GM18870 (cell line): Measurements from ENCODE around the gene PIAS3.
"Not testable (repeated sequence)": the region's sequence is repeated elsewhere in the genome, so short reads cannot be mapped to it uniquely, and the experiment has no call there.

ENCODE experiments used
- ATAC-seq: cut with Tn5 transposase; IDR thresholded peaks from one replicate; pipeline ENCODE4 v1.9.1; 2021; ENCODE audit warnings: moderate library complexity; ENCODE audit not compliant: unreplicated experiment

The PIAS3 gene

GRCh38 chr1:145826030-145826429 lies 32.9 kb downstream of the PIAS3 start:
- ATAC-seq, result no peak

GRCh38 chr1:145824499-145824842 lies 34.4 kb downstream of the PIAS3 start:
- ATAC-seq, result no peak

- ATAC-seq, result peak; percentile 61
These were observed 35.0 kb downstream of the PIAS3 start, which contains the start of the genes POLR3C and RNF115 for GRCh38 chr1:145823565-145824498. POLR3C (plus strand) TSS chr1:145824200; CDS start chr1:145825777, 1,577 bp downstream. RNF115 (minus strand) TSS chr1:145824095; CDS start chr1:145823873, 222 bp downstream.

- ATAC-seq, result not testable (repeated sequence)
These were observed 36.0 kb downstream of the PIAS3 start for GRCh38 chr1:145822779-145823331.

- ATAC-seq, result peak; percentile 48
These were observed 40.8 kb downstream of the PIAS3 start for GRCh38 chr1:145818095-145818494.

- not testable (repeated sequence) for ATAC-seq
These were observed 45.7 kb downstream of the PIAS3 start for GRCh38 chr1:145812977-145813810.

GRCh38 chr1:145806844-145807243 lies 52.0 kb downstream of the PIAS3 start:
- no peak for ATAC-seq

GRCh38 chr1:145806408-145806807 lies 52.5 kb downstream of the PIAS3 start:
- ATAC-seq, result no peak

- no peak for ATAC-seq
These were observed 53.8 kb downstream of the PIAS3 start for GRCh38 chr1:145805057-145805456.

- ATAC-seq, result no peak
These were observed 54.4 kb downstream of the PIAS3 start for GRCh38 chr1:145804235-145805045.

GRCh38 chr1:145799806-145800205 lies 59.1 kb downstream of the PIAS3 start:
- no peak for ATAC-seq
